GM12872 (cell line): ENCODE results near the gene CAMKV.

Experiments
- CTCF ChIP-seq: IDR thresholded peaks from 3 replicates; pipeline ENCODE4 v1.5.1; 2011; ENCODE audit warnings: low read depth, mild to moderate bottlenecking, low read length, moderate library complexity; ENCODE audit not compliant: insufficient read depth

CAMKV gene

DNA sequence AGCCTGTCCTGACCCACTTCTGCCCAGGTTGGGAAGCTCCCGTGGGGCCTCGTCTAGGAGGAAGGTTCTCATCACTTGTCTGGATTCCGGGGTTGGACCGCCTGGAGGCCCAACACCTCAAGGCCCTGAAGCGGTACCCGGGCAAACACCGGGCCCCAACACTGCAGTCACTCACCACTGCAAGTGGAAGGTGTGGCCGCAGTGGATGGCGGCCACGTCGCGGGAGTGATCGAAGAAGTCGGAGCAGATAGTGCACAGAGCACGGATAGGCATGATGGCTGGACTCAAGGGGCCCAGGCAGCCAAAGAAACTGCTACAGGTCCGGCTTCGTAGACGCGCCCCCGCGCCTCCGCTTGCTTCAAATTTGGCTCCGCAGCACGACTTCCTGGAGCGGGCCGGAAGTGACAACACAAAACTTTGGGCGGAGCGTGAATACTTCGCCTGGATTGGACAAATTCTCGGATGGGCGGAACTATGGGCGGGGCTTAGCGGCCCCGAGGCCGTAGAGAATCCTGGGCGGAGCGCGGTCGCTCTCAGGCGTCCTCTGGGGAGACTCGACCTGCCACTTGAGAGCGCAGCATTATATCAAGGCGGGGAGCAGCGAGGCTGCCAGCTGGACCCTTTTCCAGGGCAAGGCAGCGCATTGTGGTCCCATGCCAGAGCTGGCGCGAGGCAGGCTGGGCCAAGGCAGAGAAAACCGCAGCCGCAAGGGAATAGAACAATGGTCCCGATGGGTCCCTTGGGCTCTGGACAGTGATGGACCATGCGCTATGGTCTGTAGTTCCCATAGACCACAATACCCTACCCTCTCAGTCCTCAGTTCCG is 13.3 kb downstream of the CAMKV start, which contains the start of gene TRAIP:
Gene TRAIP (minus strand): TSS at position 384 of the 825 bp plus-strand sequence. CDS start 111 bp downstream, at position 273.
- no peak for TF ChIP-seq CTCF

DNA sequence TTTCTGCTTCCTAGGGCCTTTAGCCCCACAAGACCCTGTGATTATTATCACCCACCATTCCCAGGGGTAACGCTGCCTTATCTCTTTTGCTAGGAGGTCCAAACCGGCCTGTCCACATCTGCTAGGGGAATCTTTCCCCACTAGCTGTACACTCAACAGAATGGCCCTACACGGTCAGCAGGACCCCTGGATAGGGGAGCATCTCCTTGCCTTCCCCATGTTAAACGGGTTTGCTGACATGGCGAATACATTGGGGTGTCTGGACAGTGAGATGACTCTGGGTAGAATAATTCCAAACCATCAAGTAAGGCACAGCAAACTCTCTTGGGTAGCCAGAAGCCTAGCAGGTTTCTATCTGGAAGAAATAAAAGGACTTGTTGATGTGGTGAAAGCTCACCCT is 14.0 kb downstream of the CAMKV start:
- no peak for TF ChIP-seq CTCF

- TF ChIP-seq CTCF, result no peak
Measured at GRCh38 chr3:49845694-49846093, 24.0 kb downstream of the CAMKV start.

GRCh38 chr3:49844464-49845183 is 25.1 kb downstream of the CAMKV start:
- no peak for TF ChIP-seq CTCF

- no peak for TF ChIP-seq CTCF
Measured at GRCh38 chr3:49842843-49843517, 26.7 kb downstream of the CAMKV start.

DNA sequence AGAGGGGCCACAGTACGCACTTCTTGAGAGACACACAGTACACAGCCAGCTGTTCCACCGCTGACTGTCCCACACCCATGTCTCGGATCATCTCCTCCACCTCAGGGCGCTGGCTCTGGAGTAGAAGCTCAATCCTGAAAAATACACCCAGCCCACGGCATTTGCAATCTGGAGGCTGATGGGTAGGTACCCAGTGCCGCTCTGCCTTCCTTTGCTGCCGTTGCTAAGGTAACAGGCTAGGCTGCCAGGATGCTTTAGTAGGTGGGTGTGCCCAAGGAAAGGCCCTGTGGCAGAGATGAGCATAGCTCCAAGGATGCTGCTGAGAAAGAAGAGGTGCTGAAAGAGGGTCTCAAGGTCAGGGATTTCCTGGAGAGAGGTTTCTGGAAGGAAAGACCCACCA is 27.9 kb downstream of the CAMKV start:
- no peak for TF ChIP-seq CTCF

GRCh38 chr3:49841126-49841696 is 28.5 kb downstream of the CAMKV start:
- TF ChIP-seq CTCF, result peak; percentile 65
